Uterus (tissue), 4 donors: ENCODE results near the gene MAPRE3. TPM values are rescaled to one million over a fixed set of nuclear protein-coding genes. Genes with fewer than 3 reads are reported as not detected.

Source experiments
- DNase-seq, 2 donors: peaks; one replicate each; pipeline ENCODE4 v3.0.0-alpha.2; 2019 to 2020
- H3K27ac ChIP-seq, 2 donors: fragments of 200-600 bp; sonication (generic); 1 replicate in 1 of 2; 2 replicates in 1 of 2; pipeline ENCODE4 v1.5.1; 2016 to 2018
- H3K27me3 ChIP-seq, 2 donors: fragments of 200-600 bp; sonication (generic); one replicate each; pipeline ENCODE4 v1.5.1; 2018 to 2019; ENCODE audit warnings: control low read depth in 1 of 2
- H3K36me3 ChIP-seq, 2 donors: fragments of 200-600 bp; sonication (generic); one replicate each; pipeline ENCODE4 v1.5.1; 2019; ENCODE audit warnings: control low read depth in 1 of 2
- H3K4me1 ChIP-seq, 2 donors: fragments of 200-600 bp; sonication (generic); one replicate each; pipeline ENCODE4 v1.5.1; 2018 to 2019; ENCODE audit warnings: control low read depth in 1 of 2
- H3K4me3 ChIP-seq, 2 donors: fragments of 200-600 bp; sonication (generic); 1 replicate in 1 of 2; 2 replicates in 1 of 2; pipeline ENCODE4 v1.5.1; 2018 to 2019; ENCODE audit warnings: mild to moderate bottlenecking in 1 of 2
- H3K9me3 ChIP-seq, 2 donors: fragments of 200-600 bp; sonication (generic); one replicate each; pipeline ENCODE4 v1.5.1; 2019; ENCODE audit warnings: control low read depth in 1 of 2
- POLR2A ChIP-seq, 2 donors: fragments of 450-650 bp; IDR thresholded peaks; one replicate each; pipeline ENCODE4 v1.6.1; 2016; ENCODE audit warnings: antibody characterized with exemption in 2 of 2, mild to moderate bottlenecking in 1 of 2, moderate library complexity in 1 of 2
- intact Hi-C: fragments of 100-400 bp; cut with DNase I; formaldehyde crosslinking; loops from one replicate; pipeline ENCODE4 v1.15.1; 2023; ENCODE audit warnings: low total_unique reads
- total RNA-seq, 4 donors: library from RNA; depleted of rRNA in 3 of 4; stranded (reverse); fragments of >200 nt in 3 of 4; gene quantifications; one replicate each; pipeline versions ENCODE4 v1.1.0 to v1.2.4, GENCODE V29; 2014 to 2023
- TF ChIP-seq, protein P1 (sequence below), 4 experiments: fragments of 200-600 bp in 2 of 4; fragments of 450-650 bp in 2 of 4; sonication (generic) in 2 of 4; IDR thresholded peaks; one replicate each; pipeline ENCODE4 v1.5.1; 2016 to 2019; ENCODE audit warnings: antibody characterized with exemption in 4 of 4, mild to moderate bottlenecking in 2 of 4, moderate library complexity in 1 of 4
- donor health status: DM: yes; HTN: yes; CAD: no.

MAPRE3 gene
- total RNA-seq, 4 donors from 2014 or later = 2.9 to 49.6 (median 4.9) TPM

DNA sequence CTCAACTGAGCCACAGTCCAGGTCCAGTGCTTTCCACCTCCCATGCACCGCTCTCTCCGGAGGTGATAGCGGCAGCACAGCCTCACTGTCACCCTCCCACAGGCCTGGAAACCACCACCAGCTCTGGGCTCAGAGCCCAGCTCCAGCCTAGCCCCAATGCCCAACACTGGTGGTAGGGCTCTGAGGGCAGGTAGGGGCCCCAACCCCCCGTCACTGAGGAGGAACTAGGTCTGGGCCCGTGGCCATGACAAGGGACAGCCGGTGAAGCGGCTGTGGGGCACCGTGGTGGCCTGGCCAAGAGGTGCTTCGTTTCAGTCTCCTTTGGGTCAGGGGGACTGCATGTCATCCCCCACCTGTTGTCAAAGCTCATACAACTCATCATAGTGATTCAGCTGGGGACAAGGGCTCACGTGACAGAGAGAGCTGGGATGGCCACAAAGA is 56.8 kb downstream of the MAPRE3 start:
- TF ChIP-seq POLR2A (IDR thresholded peaks at IDR 0.05) = no peak
- TF ChIP-seq, protein P1, sequence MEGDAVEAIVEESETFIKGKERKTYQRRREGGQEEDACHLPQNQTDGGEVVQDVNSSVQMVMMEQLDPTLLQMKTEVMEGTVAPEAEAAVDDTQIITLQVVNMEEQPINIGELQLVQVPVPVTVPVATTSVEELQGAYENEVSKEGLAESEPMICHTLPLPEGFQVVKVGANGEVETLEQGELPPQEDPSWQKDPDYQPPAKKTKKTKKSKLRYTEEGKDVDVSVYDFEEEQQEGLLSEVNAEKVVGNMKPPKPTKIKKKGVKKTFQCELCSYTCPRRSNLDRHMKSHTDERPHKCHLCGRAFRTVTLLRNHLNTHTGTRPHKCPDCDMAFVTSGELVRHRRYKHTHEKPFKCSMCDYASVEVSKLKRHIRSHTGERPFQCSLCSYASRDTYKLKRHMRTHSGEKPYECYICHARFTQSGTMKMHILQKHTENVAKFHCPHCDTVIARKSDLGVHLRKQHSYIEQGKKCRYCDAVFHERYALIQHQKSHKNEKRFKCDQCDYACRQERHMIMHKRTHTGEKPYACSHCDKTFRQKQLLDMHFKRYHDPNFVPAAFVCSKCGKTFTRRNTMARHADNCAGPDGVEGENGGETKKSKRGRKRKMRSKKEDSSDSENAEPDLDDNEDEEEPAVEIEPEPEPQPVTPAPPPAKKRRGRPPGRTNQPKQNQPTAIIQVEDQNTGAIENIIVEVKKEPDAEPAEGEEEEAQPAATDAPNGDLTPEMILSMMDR (IDR thresholded peaks at IDR 0.05) = no peak
- Histone ChIP-seq H3K4me1 (no peaks in the 10 kb centered on the region), H3K36me3 (no peaks in the 10 kb centered on the region), H3K27me3 (no peaks in the 10 kb centered on the region), H3K27ac (no peak overlapping the region), H3K4me3 (no peak overlapping the region), H3K9me3 (no peaks in the 10 kb centered on the region)
- DNase-seq = no peak
- intact Hi-C loops = no loop called here

GRCh38 chr2:27029051-27029450 is 58.6 kb downstream of the MAPRE3 start:
- H3K4me3 ChIP-seq = no peak overlapping the region
- no peaks in the 10 kb centered on the region for H3K36me3 ChIP-seq
- no peak for TF ChIP-seq POLR2A (IDR thresholded peaks at IDR 0.05)
- TF ChIP-seq, protein P1 (IDR thresholded peaks at IDR 0.05) = no peak

DNA sequence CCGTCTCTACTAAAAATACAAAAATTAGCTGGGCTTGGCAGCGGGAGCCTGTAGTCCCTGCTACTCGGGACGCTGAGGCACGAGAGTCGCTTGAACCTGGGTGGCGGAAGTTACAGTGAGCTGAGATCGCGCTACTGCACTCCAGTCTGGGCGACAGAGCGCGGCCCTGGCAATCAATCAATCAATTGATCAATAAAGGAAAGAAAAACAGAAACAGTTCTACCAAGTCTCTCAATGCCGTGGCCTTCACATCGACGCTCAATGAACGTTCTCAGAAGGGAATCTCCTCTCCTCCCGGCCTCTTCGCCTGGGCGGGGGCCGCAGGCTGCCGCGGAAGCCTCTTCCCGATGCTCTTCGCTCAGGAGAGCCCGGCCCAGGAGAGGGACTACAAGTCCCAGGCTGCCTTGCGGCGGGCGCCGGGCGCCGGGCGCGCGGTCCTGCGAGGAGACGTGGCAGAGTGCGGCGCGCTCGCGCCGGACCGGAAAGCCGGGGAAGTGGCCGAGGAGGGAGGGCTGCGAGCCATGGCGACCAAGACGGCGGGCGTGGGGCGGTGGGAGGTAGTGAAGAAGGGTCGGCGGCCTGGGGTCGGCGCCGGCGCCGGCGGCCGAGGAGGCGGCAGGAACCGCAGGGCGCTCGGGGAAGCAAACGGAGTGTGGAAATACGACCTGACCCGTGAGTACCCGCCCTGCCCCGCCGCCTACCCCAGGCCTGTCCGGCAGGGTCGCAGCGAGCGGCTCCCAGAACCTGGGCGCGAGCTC is 62.2 kb downstream of the MAPRE3 start, which contains the start of gene TMEM214:
Gene TMEM214 (plus strand): TSS at position 471 of the 758 bp plus-strand sequence. CDS start 51 bp downstream, at position 522.
- peak within 1 kb of the TSS; percentile 89 to 97 for H3K4me3 ChIP-seq
- TF ChIP-seq, protein P1 (IDR thresholded peaks at IDR 0.05) = peak in 1 of 4 experiments; percentile 28
- TF ChIP-seq POLR2A (IDR thresholded peaks at IDR 0.05) = peak; percentile 59 to 82
- intact Hi-C loops = no loop called here
- no peaks in the 10 kb centered on the region for H3K27me3 ChIP-seq
- peaks cover 0 to 11% of the 10 kb centered on the region in 2 donors for H3K4me1 ChIP-seq
- no peaks in the 10 kb centered on the region for H3K36me3 ChIP-seq
- DNase-seq = peak; percentile 86 to 90
- H3K27ac ChIP-seq = peak within 1 kb of the TSS; percentile 83 to 91
- H3K9me3 ChIP-seq = no peaks in the 10 kb centered on the region

More at GRCh38 chr2:27029051-27029450, 58.6 kb downstream of the MAPRE3 start:
- Histone ChIP-seq H3K4me1 (peaks cover 0 to 6% of the 10 kb centered on the region in 2 donors), H3K27ac (no peak overlapping the region), H3K27me3 (no peaks in the 10 kb centered on the region), H3K9me3 (no peaks in the 10 kb centered on the region)
- intact Hi-C loops = no loop called here
- DNase-seq = no peak

- peak overlapping the region; percentile 83 to 91 for H3K27ac ChIP-seq
- H3K4me1 ChIP-seq = peaks cover 0 to 11% of the 10 kb centered on the region in 2 donors
- intact Hi-C loops = no loop called here
- H3K4me3 ChIP-seq = peak overlapping the region; percentile 89 to 97
- H3K27me3 ChIP-seq = no peaks in the 10 kb centered on the region
- no peaks in the 10 kb centered on the region for H3K36me3 ChIP-seq
- no peaks in the 10 kb centered on the region for H3K9me3 ChIP-seq
- no peak for DNase-seq
- TF ChIP-seq, protein P1 (IDR thresholded peaks at IDR 0.05) = no peak
- TF ChIP-seq POLR2A (IDR thresholded peaks at IDR 0.05) = no peak
Observed at GRCh38 chr2:27033253-27033852, 62.9 kb downstream of the MAPRE3 start.

DNA sequence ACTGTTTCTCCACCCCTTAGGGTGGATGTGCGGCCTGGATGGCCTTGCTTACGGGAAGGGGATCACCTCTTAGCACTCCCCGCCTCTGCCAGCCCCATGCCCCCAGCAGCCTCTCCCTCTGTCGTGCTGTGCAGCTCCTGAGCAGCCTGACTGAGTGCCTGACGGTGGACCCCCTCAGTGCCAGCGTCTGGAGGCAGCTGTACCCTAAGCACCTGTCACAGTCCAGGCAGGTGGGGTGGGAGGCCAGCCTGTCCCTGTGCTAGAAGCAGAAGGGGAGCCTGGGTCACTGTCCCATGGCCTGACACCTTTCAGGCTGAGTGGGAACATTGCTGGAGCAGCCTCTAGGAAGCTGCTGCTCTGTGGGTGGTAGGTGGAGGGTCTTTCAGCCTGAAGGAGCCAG is 67.6 kb downstream of the MAPRE3 start:
- Histone ChIP-seq H3K27me3 (no peaks in the 10 kb centered on the region), H3K27ac (no peak overlapping the region), H3K4me1 (peaks cover 0 to 11% of the 10 kb centered on the region in 2 donors), H3K9me3 (no peaks in the 10 kb centered on the region), H3K4me3 (no peak overlapping the region), H3K36me3 (no peaks in the 10 kb centered on the region)
- TF ChIP-seq POLR2A (IDR thresholded peaks at IDR 0.05) = no peak
- TF ChIP-seq, protein P1 (IDR thresholded peaks at IDR 0.05) = no peak
- DNase-seq = no peak
- intact Hi-C loops = no loop called here
